K562 (cell line): Measurements from ENCODE around the gene TIPARP. TPM values are rescaled to one million over a fixed set of nuclear protein-coding genes. Genes with fewer than 3 reads are reported as not detected.
A peak's percentile ranks its signal among the peaks of the same experiment; 100 is the strongest.

Experiments used
- ATAC-seq: fragments of 200-7000 bp; cut with Tn5 transposase; 3 replicates; pipeline ENCODE4 v1.9.1; 2020; ENCODE audit warnings: moderate library complexity
- BruUV-seq: library from RNA; stranded (reverse); fragments of 400-500 nt; replicated peaks from 2 replicates; lab custom pipeline; 2021; lab: Mats Ljungman, UMichigan
- CTCF ChIA-PET: fragments of 300-600 bp; formaldehyde crosslinking; extraction: SDS; loops from one replicate; lab custom pipeline; 2021; ENCODE audit warnings: low intra/inter-chr PET ratio; lab: Yijun Ruan, JAX
- POLR2A ChIA-PET: fragments of 300-600, 350-650 bp; sonication (Branson Sonifier 250); formaldehyde crosslinking; extraction: SDS; loops from one replicate; lab custom pipeline; 2021; ENCODE audit warnings: antibody characterized with exemption, inconsistent platforms; lab: Yijun Ruan, JAX
- DNase-seq, 4 experiments: peaks; one replicate each; pipeline versions ENCODE4 v3.0.0 to v3.0.0-alpha.2; 2011 to 2018; ENCODE audit warnings: low spot score in 3 of 4, mixed read lengths in 3 of 4; ENCODE audit errors: extremely low read depth in 1 of 4
- FAIRE-seq: peaks from 2 replicates; lab custom pipeline; 2011; peaks lifted over from hg19 to GRCh38; lab: Jason Lieb, UNC
- H2AFZ ChIP-seq: 2 replicates; pipeline ENCODE4 v1.6.0; 2011; ENCODE audit warnings: low read depth, low read length, control low read depth, inconsistent platforms
- H3K27ac ChIP-seq: fragments of 200-600 bp; 3 replicates; pipeline ENCODE4 v1.8.0; 2011; ENCODE audit warnings: low read depth, mild to moderate bottlenecking, control low read depth, inconsistent platforms, low read length, moderate library complexity, mixed read lengths; ENCODE audit errors: extremely low read depth
- H3K27me3 ChIP-seq, 2 experiments: fragments of 300-600 bp in 1 of 2; 2 replicates in 1 of 2; 3 replicates in 1 of 2; pipeline versions ENCODE4 v1.6.0 to v1.8.0; 2011; ENCODE audit warnings: inconsistent platforms in 2 of 2, low read length in 2 of 2, mild to moderate bottlenecking in 1 of 2, mixed read lengths in 1 of 2, moderate library complexity in 1 of 2; ENCODE audit not compliant: control insufficient read depth in 2 of 2, insufficient read depth in 2 of 2
- H3K36me3 ChIP-seq: fragments of 300-600 bp; 3 replicates; pipeline ENCODE4 v1.8.0; 2011; ENCODE audit warnings: mild to moderate bottlenecking, low read length, inconsistent platforms; ENCODE audit not compliant: control insufficient read depth, insufficient read depth
- H3K4me1 ChIP-seq, 2 experiments: fragments of 200-600 bp in 1 of 2; replicated peaks in 1 of 2; 2 replicates in 1 of 2; 3 replicates in 1 of 2; pipeline versions ENCODE4 v1.5.1 to v1.8.0; 2011; ENCODE audit warnings: inconsistent platforms in 2 of 2, low read length in 2 of 2, mild to moderate bottlenecking in 1 of 2, mixed read lengths in 1 of 2, moderate library complexity in 1 of 2; ENCODE audit not compliant: control insufficient read depth in 2 of 2, insufficient read depth in 2 of 2
- H3K4me2 ChIP-seq: 2 replicates; pipeline ENCODE4 v1.6.1; 2011; ENCODE audit warnings: low read length, control low read depth, inconsistent platforms, mixed read lengths; ENCODE audit not compliant: insufficient read depth
- H3K4me3 ChIP-seq: fragments of 200-600 bp; sonication (generic), shearing (Covaris generic); 2 replicates; pipeline ENCODE4 v1.5.1; 2016; ENCODE audit warnings: control low read depth, inconsistent platforms
- H3K79me2 ChIP-seq: fragments of 200-600 bp; 3 replicates; pipeline ENCODE4 v1.8.0; 2011; ENCODE audit warnings: low read length, inconsistent platforms; ENCODE audit not compliant: control insufficient read depth, insufficient read depth
- H3K9ac ChIP-seq, 2 experiments: 2 replicates each; pipeline versions ENCODE4 v1.6.0 to v1.6.1; 2011; ENCODE audit warnings: low read depth in 2 of 2, low read length in 2 of 2, control low read depth in 1 of 2, inconsistent platforms in 1 of 2, mild to moderate bottlenecking in 1 of 2, mixed read lengths in 1 of 2; ENCODE audit not compliant: insufficient read depth in 1 of 2
- H3K9me1 ChIP-seq: one replicate; pipeline ENCODE4 v1.6.0; 2011; ENCODE audit warnings: inconsistent platforms, mild to moderate bottlenecking, low read length, moderate library complexity; ENCODE audit not compliant: control insufficient read depth, insufficient read depth
- H3K9me3 ChIP-seq: replicated peaks from 2 replicates; pipeline ENCODE4 v1.5.1; 2011; ENCODE audit warnings: low read depth, low read length, inconsistent platforms; ENCODE audit not compliant: control insufficient read depth, insufficient read depth
- H4K20me1 ChIP-seq: replicated peaks from 2 replicates; pipeline ENCODE4 v1.6.1; 2011; ENCODE audit warnings: low read length, inconsistent platforms, mixed read lengths; ENCODE audit not compliant: control insufficient read depth, insufficient read depth
- ATF3 ChIP-seq, 2 experiments: fragments of 450-650 bp in 1 of 2; sonication (generic) in 1 of 2; formaldehyde crosslinking in 1 of 2; IDR thresholded peaks in 1 of 2; conservative IDR thresholded peaks in 1 of 2; 2 replicates each; pipeline versions ENCODE4 v1.6.1 to v1.8.1; 2016 to 2023; ENCODE audit warnings: mild to moderate bottlenecking in 2 of 2, moderate library complexity in 2 of 2, inconsistent platforms in 1 of 2, missing genetic modification reagents in 1 of 2
- C11orf30 ChIP-seq: fragments of 450-650 bp; IDR thresholded peaks from 2 replicates; pipeline ENCODE4 v1.6.1; 2016; ENCODE audit warnings: low read depth, mild to moderate bottlenecking
- CEBPG ChIP-seq, 3 experiments: fragments of 200-800 bp in 1 of 3; sonication (Bioruptor generic) in 1 of 3; sonication (generic) in 1 of 3; formaldehyde crosslinking in 1 of 3; IDR thresholded peaks in 2 of 3; conservative IDR thresholded peaks in 1 of 3; 2 replicates each; pipeline versions ENCODE4 v1.6.1 to v1.8.0; 2016 to 2022; ENCODE audit warnings: missing compliant biosample characterization in 2 of 3, missing genetic modification characterization in 2 of 3, mild to moderate bottlenecking in 1 of 3, missing genetic modification reagents in 1 of 3
- DPF2 ChIP-seq: fragments of 450-650 bp; IDR thresholded peaks from 2 replicates; pipeline ENCODE4 v1.6.1; 2016
- ETV5 ChIP-seq: sonication (generic); formaldehyde crosslinking; IDR thresholded peaks from 2 replicates; pipeline ENCODE4 v1.4.0; 2020; ENCODE audit warnings: low read depth, mild to moderate bottlenecking, missing genetic modification reagents
- FOSL1 ChIP-seq: fragments of 200-800 bp; sonication (Bioruptor generic); conservative IDR thresholded peaks from 2 replicates; pipeline ENCODE4 v1.6.1; 2016; ENCODE audit warnings: missing genetic modification characterization, missing compliant biosample characterization
- PHF8 ChIP-seq: fragments of 200-600 bp; sonication (generic); IDR thresholded peaks from 2 replicates; pipeline ENCODE4 v1.6.1; 2012; ENCODE audit warnings: mixed run types, mild to moderate bottlenecking, inconsistent platforms, low read length, moderate library complexity, borderline replicate concordance
- USF2 ChIP-seq: sonication (generic); formaldehyde crosslinking; IDR thresholded peaks from 2 replicates; pipeline ENCODE4 v1.5.0; 2020; ENCODE audit warnings: missing genetic modification reagents
- ZEB2 ChIP-seq: fragments of 450-650 bp; IDR thresholded peaks from 2 replicates; pipeline ENCODE4 v1.6.1; 2016
- ZFP91 ChIP-seq: sonication (generic); formaldehyde crosslinking; IDR thresholded peaks from 2 replicates; pipeline ENCODE4 v1.8.0; 2022; ENCODE audit warnings: mild to moderate bottlenecking, missing genetic modification reagents
- ZNF398 ChIP-seq: fragments of 250-450 bp; sonication (Bioruptor Pico); IDR thresholded peaks from 2 replicates; pipeline ENCODE4 v1.8.0; 2021; ENCODE audit warnings: moderate library complexity, mild to moderate bottlenecking, inconsistent platforms
- WGBS: fragments of 100-300 bp; shearing (Covaris generic); methylation state at CpG from one replicate; pipeline ENCODE4 v1.1.6; 2016; ENCODE audit warnings: low coverage, mixed read lengths; ENCODE audit not compliant: insufficient coverage; ENCODE audit errors: missing lambda C conversion rate; 5-methylcytosine and 5-hydroxymethylcytosine counted together
- in situ Hi-C: fragments of 300-500 bp; cut with MboI; formaldehyde crosslinking; loops from 4 replicates; pipeline ENCODE4 v1.15.0; 2018; ENCODE audit warnings: inconsistent platforms, mixed read lengths
- intact Hi-C: fragments of 100-400 bp; cut with micrococcal nuclease; formaldehyde crosslinking; loops from 2 replicates; pipeline ENCODE4 v1.14.2; 2022
- polyA plus RNA-seq, 8 experiments: library from polyadenylated mRNA; depleted of rRNA in 4 of 8; stranded (reverse) in 5 of 8; unstranded in 3 of 8; fragments of >200 nt; fragmentation: Nextera tagmentation in 2 of 8; fragmentation: Illumina TruSeq in 1 of 8; extraction: Ambion mirVana in 2 of 8; extraction: Trizol in 1 of 8; gene quantifications; 2 replicates each; pipeline versions ENCODE4 v1.2.1 to v1.2.3, GENCODE V29; 2011 to 2014; ENCODE audit warnings: inconsistent platforms in 1 of 8, missing spikeins in 1 of 8
- total RNA-seq, 7 experiments: library from RNA; depleted of rRNA in 6 of 7; stranded (reverse); fragments of >200 nt in 6 of 7; fragmentation: Illumina TruSeq in 2 of 7; extraction: Trizol in 2 of 7; gene quantifications; 2 replicates each; pipeline versions ENCODE4 v1.2.1 to v1.2.3, GENCODE V29; 2011 to 2021; ENCODE audit warnings: low replicate concordance in 1 of 7

Gene TIPARP
- total and polyA plus RNA-seq, 9 of the 15 experiments (the other 6 are each of a cell fraction or from before 2014, with no cell fraction given): 2.4 to 29.4 (median 15.1) TPM

GRCh38 chr3:156668073-156668763 lies 6.2 kb upstream of the TIPARP start:
- ATAC-seq (peak; percentile 83), FAIRE-seq (no peak), DNase-seq (peak in 1 of 4 experiments; percentile 35)
- Histone ChIP-seq H3K4me2 (peak overlapping the region; percentile 9; the same call in 1 of the 2 replicates), H3K27ac (0 out of 3 replicates have a peak overlapping the region, but pooled peaks have one; percentile 5), H3K9ac (0 out of 4 replicates have a peak overlapping the region, but pooled peaks of 1 of the 2 experiments have one; percentile 8), H3K4me1 (peaks cover 3 to 30% of the 10 kb centered on the region in 2 experiments; a peak in 4 of 5 replicates), H3K27me3 (no peaks in the 10 kb centered on the region), H3K4me3 (no peak overlapping the region), H3K79me2 (no peaks in the 10 kb centered on the region), H3K9me3 (no peaks in the 10 kb centered on the region; the same call in 1 of the 2 replicates), H2AFZ (peak overlapping the region; percentile 45), H3K9me1 (peaks cover 3% of the 10 kb centered on the region), H3K36me3 (no peaks in the 10 kb centered on the region), H4K20me1 (no peaks in the 10 kb centered on the region)
- BruUV-seq: no TSS peak
- CTCF ChIA-PET: no interaction called here
- in situ Hi-C loops: loop anchor here (25.0 kb wide), 1 partner anchor 656 kb away; no protein-coding TSS in a partner anchor
- POLR2A ChIA-PET: interaction anchor here (0.6 to 1.0 kb wide), 2 partner anchors 9 to 15 kb away, joined by 3 to 4 read pairs; no protein-coding TSS in a partner anchor
- WGBS: 8% methylated on average over 4 of the region's 4 CpGs
- intact Hi-C loops: no loop called here
- TF ChIP-seq DPF2 (0 out of 2 replicates have a peak, but pooled peaks have one; percentile 33), ATF3 (IDR thresholded peaks at IDR 0.05) (peak; percentile 50), ATF3 (CRISPR knock-in tag; conservative IDR thresholded peaks at IDR 0.05) (no peak), ZFP91 (CRISPR knock-in tag) (peak; percentile 68; the same call in 1 of the 2 replicates), ETV5 (CRISPR knock-in tag) (no peak), USF2 (CRISPR knock-in tag) (no peak), CEBPG (CRISPR knock-in tag; IDR thresholded peaks at IDR 0.05) (no peak), CEBPG (tag; conservative IDR thresholded peaks at IDR 0.05 in 1 of 2, IDR thresholded peaks at IDR 0.05 in 1 of 2) (peak; percentile 64 to 74), FOSL1 (tag) (peak; percentile 36; the same call in 1 of the 2 replicates), PHF8 (no peak), ZNF398 (CRISPR knock-in tag) (no peak), ZEB2 (no peak), C11orf30 (0 out of 2 replicates have a peak, but pooled peaks have one; percentile 16)
